Body of pancreas (tissue), 4 donors: ENCODE results near the gene ANKS1A. TPM values are rescaled to one million over a fixed set of nuclear protein-coding genes. Genes with fewer than 3 reads are reported as not detected.

ENCODE experiments used
- ATAC-seq: fragments of 150-250 bp; one replicate; pipeline ENCODE4 v1.9.1; 2016
- DNase-seq, 4 donors: peaks; one replicate each; pipeline ENCODE4 v3.0.0-alpha.2; 2019
- H3K27ac ChIP-seq, 4 donors: fragments of 200-600 bp; sonication (generic); 1 replicate in 3 of 4; 2 replicates in 1 of 4; pipeline versions ENCODE4 v1.5.1 to v1.6.1; 2016 to 2019; ENCODE audit warnings: mild to moderate bottlenecking in 1 of 4, mixed read lengths in 1 of 4, moderate library complexity in 1 of 4
- H3K27me3 ChIP-seq, 2 donors: fragments of 200-600 bp; sonication (generic); one replicate each; pipeline ENCODE4 v1.6.0; 2016; ENCODE audit warnings: mild to moderate bottlenecking in 1 of 2
- H3K36me3 ChIP-seq, 2 donors: fragments of 200-600 bp; sonication (generic); replicated peaks in 1 of 2; 2 replicates each; pipeline ENCODE4 v1.5.1; 2016; ENCODE audit warnings: low read depth in 2 of 2; ENCODE audit not compliant: insufficient read depth in 1 of 2
- H3K4me1 ChIP-seq: fragments of 200-600 bp; sonication (generic); one replicate; pipeline ENCODE4 v1.6.0; 2016
- H3K4me3 ChIP-seq, 2 donors: fragments of 200-600 bp; sonication (generic); 1 replicate in 1 of 2; 2 replicates in 1 of 2; pipeline ENCODE4 v1.5.1; 2016 to 2019
- H3K9me3 ChIP-seq, 3 donors: fragments of 200-600 bp; sonication (generic); 1 replicate in 2 of 3; 2 replicates in 1 of 3; pipeline ENCODE4 v1.5.1; 2016
- POLR2A ChIP-seq, 3 donors: fragments of 450-650 bp; IDR thresholded peaks; one replicate each; pipeline ENCODE4 v1.6.1; 2016; ENCODE audit warnings: antibody characterized with exemption in 3 of 3, mild to moderate bottlenecking in 2 of 3
- WGBS, 2 donors: methylation state at CpG; one replicate each; pipeline ENCODE4 v1.1.5; 2017; 5-methylcytosine and 5-hydroxymethylcytosine counted together
- intact Hi-C: fragments of 100-400 bp; cut with DNase I; formaldehyde crosslinking; loops from one replicate; pipeline ENCODE4 v1.15.1; 2023
- total RNA-seq, 2 donors: library from RNA; depleted of rRNA; stranded (reverse); fragments of >200 nt; gene quantifications; one replicate each; pipeline ENCODE4 v1.1.0, GENCODE V29; 2016
- TF ChIP-seq, protein P1 (sequence below), 7 experiments: fragments of 450-650 bp in 4 of 7; fragments of 200-600 bp in 3 of 7; sonication (generic) in 3 of 7; IDR thresholded peaks; one replicate each; pipeline ENCODE4 v1.5.1; 2016 to 2019; ENCODE audit warnings: antibody characterized with exemption in 7 of 7

Gene ANKS1A
- total RNA-seq, 2 donors from 2014 or later: 14.3 to 17.1 TPM

DNA sequence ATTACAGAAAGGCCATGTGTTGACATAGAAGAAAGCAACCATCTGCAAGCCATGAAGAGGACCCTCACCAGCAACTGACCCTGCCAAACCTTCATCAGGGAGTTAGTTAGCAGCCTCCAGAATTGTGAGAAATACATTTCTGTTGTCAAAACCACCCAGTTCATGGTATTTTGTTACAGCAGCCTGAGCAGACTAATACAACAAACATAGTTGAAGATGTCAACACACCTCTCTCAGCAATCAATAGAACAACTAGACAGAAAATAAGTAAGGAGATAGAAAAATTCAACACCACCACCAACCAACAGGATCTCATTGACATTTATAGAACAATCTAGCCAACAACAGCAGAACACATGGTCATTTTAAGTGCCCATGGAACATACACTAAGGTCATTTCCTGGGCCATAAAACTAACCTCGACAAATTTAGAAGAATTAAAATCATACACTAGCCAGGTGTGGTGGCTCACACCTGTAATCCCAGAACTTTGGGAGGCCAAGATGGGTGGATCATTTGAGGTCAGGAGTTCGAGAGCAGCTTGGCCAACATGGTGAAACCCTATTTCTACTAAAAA, 219.3 kb downstream of the ANKS1A start:
- no peak for DNase-seq
- H3K4me3 ChIP-seq: no peak overlapping the region
- no peak overlapping the region for H3K27ac ChIP-seq
- H3K36me3 ChIP-seq: no peaks in the 10 kb centered on the region
- TF ChIP-seq POLR2A (IDR thresholded peaks at IDR 0.05): no peak
- TF ChIP-seq, protein P1, sequence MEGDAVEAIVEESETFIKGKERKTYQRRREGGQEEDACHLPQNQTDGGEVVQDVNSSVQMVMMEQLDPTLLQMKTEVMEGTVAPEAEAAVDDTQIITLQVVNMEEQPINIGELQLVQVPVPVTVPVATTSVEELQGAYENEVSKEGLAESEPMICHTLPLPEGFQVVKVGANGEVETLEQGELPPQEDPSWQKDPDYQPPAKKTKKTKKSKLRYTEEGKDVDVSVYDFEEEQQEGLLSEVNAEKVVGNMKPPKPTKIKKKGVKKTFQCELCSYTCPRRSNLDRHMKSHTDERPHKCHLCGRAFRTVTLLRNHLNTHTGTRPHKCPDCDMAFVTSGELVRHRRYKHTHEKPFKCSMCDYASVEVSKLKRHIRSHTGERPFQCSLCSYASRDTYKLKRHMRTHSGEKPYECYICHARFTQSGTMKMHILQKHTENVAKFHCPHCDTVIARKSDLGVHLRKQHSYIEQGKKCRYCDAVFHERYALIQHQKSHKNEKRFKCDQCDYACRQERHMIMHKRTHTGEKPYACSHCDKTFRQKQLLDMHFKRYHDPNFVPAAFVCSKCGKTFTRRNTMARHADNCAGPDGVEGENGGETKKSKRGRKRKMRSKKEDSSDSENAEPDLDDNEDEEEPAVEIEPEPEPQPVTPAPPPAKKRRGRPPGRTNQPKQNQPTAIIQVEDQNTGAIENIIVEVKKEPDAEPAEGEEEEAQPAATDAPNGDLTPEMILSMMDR (IDR thresholded peaks at IDR 0.05): no peak
- no peaks in the 10 kb centered on the region for H3K9me3 ChIP-seq
- 88 to 90% methylated on average over 2 of the region's 2 CpGs for WGBS, 2 donors
- ATAC-seq: no peak
- intact Hi-C loops: no loop called here
- H3K4me1 ChIP-seq: no peaks in the 10 kb centered on the region
- no peaks in the 10 kb centered on the region for H3K27me3 ChIP-seq

DNA sequence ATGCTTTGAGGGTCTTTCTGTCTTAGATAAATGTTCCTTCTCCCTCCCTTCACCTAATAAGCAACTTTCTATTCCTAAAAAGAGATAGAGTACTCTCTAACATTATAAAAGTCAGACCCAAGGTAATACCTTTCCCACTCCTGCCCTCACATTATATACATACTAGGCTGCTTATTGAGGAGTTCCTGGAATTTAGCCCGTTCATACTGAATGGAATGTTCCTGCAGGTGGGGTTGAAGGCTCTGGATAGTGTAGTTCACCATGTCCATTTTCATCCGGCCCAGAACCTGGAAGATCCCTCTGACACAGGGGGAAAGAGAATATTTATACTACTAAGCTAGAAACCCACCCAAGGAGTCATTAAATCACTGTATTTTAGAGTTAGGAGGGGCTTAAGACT, 231.7 kb downstream of the ANKS1A start:
- Histone ChIP-seq H3K27ac (no peak overlapping the region), H3K4me1 (no peaks in the 10 kb centered on the region), H3K27me3 (no peaks in the 10 kb centered on the region), H3K36me3 (no peaks in the 10 kb centered on the region), H3K4me3 (no peak overlapping the region), H3K9me3 (no peaks in the 10 kb centered on the region)
- TF ChIP-seq, protein P1 (IDR thresholded peaks at IDR 0.05): no peak
- TF ChIP-seq POLR2A (IDR thresholded peaks at IDR 0.05): no peak
- DNase-seq (no peak), ATAC-seq (no peak)
- WGBS, 2 donors: 60 to 74% methylated on average over 2 of the region's 2 CpGs
- intact Hi-C loops: no loop called here

DNA sequence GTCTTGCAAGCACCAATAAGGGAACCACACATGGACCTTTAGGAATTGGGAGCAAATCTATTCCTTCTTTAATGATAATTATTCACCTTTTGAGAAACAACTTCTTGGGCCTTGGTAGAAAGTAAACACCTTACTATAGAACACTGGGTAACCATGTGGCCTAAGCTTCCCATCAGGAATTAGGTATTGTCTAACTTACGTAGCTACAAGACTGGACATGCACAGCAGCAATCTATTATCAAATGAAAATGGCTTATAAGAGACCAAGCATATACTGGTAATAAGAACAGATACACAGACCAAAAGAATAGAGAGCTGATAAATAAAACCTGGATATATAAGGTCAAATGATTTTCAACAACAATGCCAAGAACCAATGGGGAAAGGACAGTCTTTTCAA, 235.3 kb downstream of the ANKS1A start:
- Histone ChIP-seq H3K27me3 (no peaks in the 10 kb centered on the region), H3K4me3 (no peak overlapping the region), H3K27ac (no peak overlapping the region), H3K9me3 (no peaks in the 10 kb centered on the region), H3K36me3 (no peaks in the 10 kb centered on the region), H3K4me1 (no peaks in the 10 kb centered on the region)
- DNase-seq: no peak
- intact Hi-C loops: no loop called here
- WGBS, 2 donors: 94 to 100% methylated on average over 1 of the region's 1 CpG
- TF ChIP-seq, protein P1 (IDR thresholded peaks at IDR 0.05): no peak
- TF ChIP-seq POLR2A (IDR thresholded peaks at IDR 0.05): no peak
- no peak for ATAC-seq

DNA sequence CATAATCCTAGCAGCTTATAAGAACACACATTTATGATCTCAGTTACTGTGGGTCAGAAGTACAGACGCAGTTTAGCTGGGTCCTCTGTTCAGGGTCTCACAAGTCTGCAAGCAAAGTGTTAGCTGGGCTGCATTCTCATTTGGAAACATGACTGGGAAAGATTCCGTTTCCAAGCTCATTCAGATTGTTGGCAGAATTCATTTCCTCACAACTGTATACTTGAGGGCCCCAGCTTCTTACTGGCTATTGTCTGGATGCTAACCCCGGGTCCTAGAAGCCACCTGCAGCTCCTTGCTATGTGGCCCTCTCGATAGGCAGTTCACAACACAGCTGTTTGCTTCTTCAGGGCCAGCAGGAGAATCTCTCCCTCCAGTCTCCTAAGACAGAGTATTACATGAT, 239.0 kb downstream of the ANKS1A start:
- DNase-seq (no peak), ATAC-seq (no peak)
- H3K9me3 ChIP-seq: no peaks in the 10 kb centered on the region
- intact Hi-C loops: no loop called here
- no peaks in the 10 kb centered on the region for H3K27me3 ChIP-seq
- H3K4me1 ChIP-seq: no peaks in the 10 kb centered on the region
- 66 to 82% methylated on average over 4 of the region's 4 CpGs for WGBS, 2 donors
- TF ChIP-seq POLR2A (IDR thresholded peaks at IDR 0.05): no peak
- TF ChIP-seq, protein P1 (IDR thresholded peaks at IDR 0.05): no peak
- H3K27ac ChIP-seq: no peak overlapping the region
- H3K36me3 ChIP-seq: no peaks in the 10 kb centered on the region
- H3K4me3 ChIP-seq: no peak overlapping the region

DNA sequence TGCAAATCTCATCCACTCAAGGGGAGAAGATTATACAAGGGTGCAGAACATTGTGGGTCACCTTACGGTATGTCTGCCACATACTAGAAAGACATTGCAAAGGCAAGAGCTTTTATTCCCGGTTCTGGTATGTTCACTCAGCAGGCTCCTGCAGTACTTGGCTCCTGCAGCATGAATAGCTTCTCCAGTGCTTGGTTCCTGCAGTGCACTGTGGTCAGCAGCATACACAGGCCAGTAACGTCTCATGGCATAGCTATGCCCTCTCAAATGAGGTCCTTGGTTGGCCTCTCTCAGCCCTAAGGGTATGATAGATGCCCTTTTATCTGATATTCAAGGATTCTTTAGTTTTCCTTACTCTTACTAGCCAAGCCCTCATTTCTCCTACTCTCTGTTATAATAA, 239.4 kb downstream of the ANKS1A start:
- DNase-seq (no peak), ATAC-seq (no peak)
- H3K4me1 ChIP-seq: no peaks in the 10 kb centered on the region
- intact Hi-C loops: no loop called here
- no peaks in the 10 kb centered on the region for H3K27me3 ChIP-seq
- TF ChIP-seq POLR2A (IDR thresholded peaks at IDR 0.05): no peak
- TF ChIP-seq, protein P1 (IDR thresholded peaks at IDR 0.05): no peak
- WGBS, 2 donors: 82 to 85% methylated on average over 3 of the region's 3 CpGs
- H3K36me3 ChIP-seq: no peaks in the 10 kb centered on the region
- no peak overlapping the region for H3K27ac ChIP-seq
- no peak overlapping the region for H3K4me3 ChIP-seq
- H3K9me3 ChIP-seq: no peaks in the 10 kb centered on the region
